ENCODE data around the gene SYNC. TPM values are rescaled to one million over a fixed set of nuclear protein-coding genes. Genes with fewer than 3 reads are reported as not detected.
"Not testable (repeated sequence)": the region's sequence is repeated elsewhere in the genome, so short reads cannot be mapped to it uniquely, and the experiment has no call there.

Gene SYNC
- total RNA-seq, 8 experiments from 2014 or later: 0.24 to 26.0 (median 0.49) TPM

DNA sequence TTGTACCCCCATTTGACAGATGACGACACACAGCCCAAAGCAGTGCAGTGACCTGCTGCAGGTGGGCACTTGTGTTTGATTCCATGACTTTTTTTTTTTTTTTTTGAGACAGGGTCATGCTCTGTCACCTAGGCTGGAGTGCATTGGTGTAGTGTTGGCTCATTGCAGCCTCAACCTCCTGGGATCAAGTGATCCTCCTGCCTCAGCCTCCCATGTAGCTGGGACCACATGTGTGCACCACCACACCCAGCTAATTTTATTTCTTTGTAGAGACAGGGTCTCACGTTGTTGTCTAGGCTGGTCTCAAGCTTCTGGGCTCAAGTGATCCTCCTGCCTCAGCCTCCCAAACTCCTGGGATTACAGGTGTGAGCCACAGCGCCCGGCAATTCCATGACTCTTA lies 14.9 kb upstream of the SYNC start:
- Histone ChIP-seq H3K4me3 (no peak overlapping the region), H3K4me1 (replicated peaks in 1 of 2) (peaks cover 16 to 20% of the 10 kb centered on the region in 2 donors), H3K27ac (peak overlapping the region in 1 of 2 donors; percentile 12)
- in situ Hi-C loops (cut with MboI; ENCODE audit: low pct_unique_long_range_greater_than_20kb in 2 of 9, low sequenced_read_pairs in 9 of 9, unreplicated experiment in 9 of 9): loop anchor here in 1 of 9 experiments (25.0 kb wide), 1 partner anchor 145 kb away; the partner anchor contains the start of gene FNDC5
- ATAC-seq (replicated peaks in 6 of 8): no peak
- 86 to 100% (median 92%) methylated on average over 1 to 4 of the region's 4 CpGs; no CpG with 5 or more reads in 5 of the 10 experiments for WGBS, 10 experiments

DNA sequence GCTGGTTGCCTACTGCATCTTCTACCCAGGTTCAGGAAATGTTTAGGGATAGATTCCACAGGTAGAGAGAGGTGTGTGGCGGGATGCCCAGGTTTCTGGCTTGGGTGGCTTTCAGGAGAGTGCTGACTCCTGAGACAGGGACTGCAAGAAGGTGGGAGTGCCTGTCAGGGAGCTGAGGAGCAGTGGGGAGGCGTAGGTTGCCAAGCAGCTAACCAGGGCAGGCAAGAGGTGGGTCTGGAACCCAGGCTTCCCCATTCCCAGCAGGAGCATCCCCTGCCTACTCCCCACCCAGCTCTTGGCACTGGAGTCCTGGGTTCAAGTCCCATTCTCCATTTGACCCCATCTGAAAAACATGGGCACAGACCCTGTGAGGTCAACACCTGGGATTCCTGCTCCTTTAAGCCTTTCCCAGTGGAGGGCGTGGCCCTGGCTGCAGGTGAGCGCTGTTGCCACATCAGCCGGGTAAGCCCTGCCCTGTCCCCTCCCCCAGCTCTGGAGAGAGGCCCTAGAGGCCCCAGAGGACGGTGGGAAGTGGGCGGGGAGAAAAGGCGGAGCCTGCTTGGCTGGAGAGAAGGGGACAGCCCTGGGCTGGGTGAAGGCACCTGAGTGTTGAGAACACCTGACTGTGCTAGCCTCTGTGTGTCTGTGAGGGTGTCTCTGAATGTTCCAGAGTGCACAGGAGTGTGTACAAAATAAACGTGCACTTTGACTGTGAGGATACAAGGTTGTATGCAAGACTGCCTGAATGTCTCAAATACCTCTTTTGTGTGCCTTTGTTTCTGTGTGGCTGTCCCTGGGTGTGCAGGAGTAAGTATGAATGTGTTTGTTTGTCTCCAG lies 14.0 kb upstream of the SYNC start:
- in situ Hi-C loops (cut with MboI; ENCODE audit: low pct_unique_long_range_greater_than_20kb in 2 of 9, low sequenced_read_pairs in 9 of 9, unreplicated experiment in 9 of 9): loop anchor here in 1 of 9 experiments (25.0 kb wide), 1 partner anchor 146 kb away; the partner anchor contains the start of gene FNDC5
- H3K4me1 ChIP-seq (replicated peaks in 1 of 2): peaks cover 11 to 13% of the 10 kb centered on the region in 2 donors
- H3K4me3 ChIP-seq: peak overlapping the region in 1 of 5 donors; percentile 18
- peak; percentile 20 to 98 (median 97) for ATAC-seq (replicated peaks in 6 of 8)
- WGBS, 10 experiments: 0 to 50% (median 11%) methylated on average over 1 to 7 of the region's 9 CpGs; no CpG with 5 or more reads in 4 of the 10 experiments
- peak overlapping the region in 1 of 2 donors; percentile 52 for H3K27ac ChIP-seq

DNA sequence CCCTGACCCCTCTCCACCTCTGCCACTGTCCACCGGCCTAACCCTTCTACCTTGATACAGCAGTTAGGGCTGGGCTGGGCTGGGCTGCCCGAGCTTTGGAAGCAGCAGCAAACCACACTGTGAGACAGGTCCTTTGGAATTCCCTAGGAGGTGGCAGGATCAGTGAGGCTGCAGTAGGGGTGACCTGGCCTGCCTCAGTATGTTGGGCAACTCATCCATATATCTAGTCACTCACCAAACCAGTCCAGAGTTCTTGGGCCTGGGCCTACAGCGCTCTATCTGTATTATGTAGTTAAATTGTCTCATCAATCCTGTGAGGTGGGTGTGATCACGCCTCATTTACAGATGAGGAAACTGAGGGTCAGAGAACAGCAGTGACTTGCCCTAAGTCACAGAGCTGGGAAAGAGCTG lies 13.3 kb upstream of the SYNC start:
- 87 to 100% (median 99%) methylated on average over 1 to 4 of the region's 4 CpGs; no CpG with 5 or more reads in 6 of the 10 experiments for WGBS, 10 experiments
- ATAC-seq (replicated peaks in 6 of 8): no peak
- in situ Hi-C loops (cut with MboI; ENCODE audit: low pct_unique_long_range_greater_than_20kb in 2 of 9, low sequenced_read_pairs in 9 of 9, unreplicated experiment in 9 of 9): loop anchor here in 1 of 9 experiments (25.0 kb wide), 1 partner anchor 146 kb away; the partner anchor contains the start of gene FNDC5

GRCh38 chr1:32714277-32714676 lies 11.7 kb upstream of the SYNC start:
- no peak overlapping the region for H3K27ac ChIP-seq
- ATAC-seq (replicated peaks in 6 of 8): no peak
- in situ Hi-C loops (cut with MboI; ENCODE audit: low pct_unique_long_range_greater_than_20kb in 2 of 9, low sequenced_read_pairs in 9 of 9, unreplicated experiment in 9 of 9): loop anchor here in 1 of 9 experiments (25.0 kb wide), 1 partner anchor 148 kb away; the partner anchor contains the start of gene FNDC5
- whole genome bisulfite sequencing, 10 experiments: 66 to 100% (median 80%) methylated on average over 1 to 4 of the region's 4 CpGs; no CpG with 5 or more reads in 4 of the 10 experiments
- no peak overlapping the region for H3K4me3 ChIP-seq
- H3K4me1 ChIP-seq (replicated peaks in 1 of 2): peaks cover 11 to 18% of the 10 kb centered on the region in 2 donors

More for the DNA sequence above, 13.3 kb upstream of the SYNC start:
- H3K27ac ChIP-seq: no peak overlapping the region
- H3K4me1 ChIP-seq (replicated peaks in 1 of 2): peaks cover 11 to 13% of the 10 kb centered on the region in 2 donors
- no peak overlapping the region for H3K4me3 ChIP-seq

GRCh38 chr1:32713081-32713480 lies 10.5 kb upstream of the SYNC start:
- peaks cover 11 to 18% of the 10 kb centered on the region in 2 donors for H3K4me1 ChIP-seq (replicated peaks in 1 of 2)
- in situ Hi-C loops (cut with MboI; ENCODE audit: low pct_unique_long_range_greater_than_20kb in 2 of 9, low sequenced_read_pairs in 9 of 9, unreplicated experiment in 9 of 9): loop anchor here in 1 of 9 experiments (25.0 kb wide), 1 partner anchor 149 kb away; the partner anchor contains the start of gene FNDC5
- 84 to 100% (median 90%) methylated on average over 1 to 10 of the region's 10 CpGs; no CpG with 5 or more reads in 2 of the 10 experiments for WGBS, 10 experiments
- H3K4me3 ChIP-seq: no peak overlapping the region
- no peak for ATAC-seq (replicated peaks in 6 of 8)
- no peak overlapping the region for H3K27ac ChIP-seq

- WGBS, 10 experiments: 40 to 100% (median 90%) methylated on average over 1 to 4 of the region's 4 CpGs
- ATAC-seq (replicated peaks in 6 of 8); H3K27ac ChIP-seq; H3K4me3 ChIP-seq; H3K4me1 ChIP-seq (replicated peaks in 1 of 2): not testable (repeated sequence)
- in situ Hi-C loops (cut with MboI; ENCODE audit: low pct_unique_long_range_greater_than_20kb in 2 of 9, low sequenced_read_pairs in 9 of 9, unreplicated experiment in 9 of 9): loop anchor here in 1 of 9 experiments (25.0 kb wide), 1 partner anchor 151 kb away; the partner anchor contains the start of gene FNDC5
These were observed 8.7 kb upstream of the SYNC start for GRCh38 chr1:32711221-32711620.

- H3K4me3 ChIP-seq: no peak overlapping the region
- in situ Hi-C loops (cut with MboI; ENCODE audit: low pct_unique_long_range_greater_than_20kb in 2 of 9, low sequenced_read_pairs in 9 of 9, unreplicated experiment in 9 of 9): loop anchor here in 1 of 9 experiments (25.0 kb wide), 1 partner anchor 153 kb away; the partner anchor contains the start of gene FNDC5
- H3K27ac ChIP-seq: no peak overlapping the region
- 30 to 100% (median 88%) methylated on average over 1 to 3 of the region's 5 CpGs; no CpG with 5 or more reads in 5 of the 10 experiments for WGBS, 10 experiments
- H3K4me1 ChIP-seq (replicated peaks in 1 of 2): peaks cover 0 to 5% of the 10 kb centered on the region in 2 donors
- ATAC-seq (replicated peaks in 6 of 8): no peak
These were observed 6.9 kb upstream of the SYNC start for GRCh38 chr1:32709476-32709875.

- Histone ChIP-seq H3K27ac (no peak overlapping the region), H3K4me3 (no peak overlapping the region), H3K4me1 (replicated peaks in 1 of 2) (peaks cover 0 to 5% of the 10 kb centered on the region in 2 donors)
- in situ Hi-C loops (cut with MboI; ENCODE audit: low pct_unique_long_range_greater_than_20kb in 2 of 9, low sequenced_read_pairs in 9 of 9, unreplicated experiment in 9 of 9): loop anchor here in 1 of 9 experiments (25.0 kb wide), 1 partner anchor 153 kb away; the partner anchor contains the start of gene FNDC5
- ATAC-seq (replicated peaks in 6 of 8): no peak
- WGBS, 10 experiments: 75 to 100% (median 100%) methylated on average over 1 to 2 of the region's 2 CpGs; no CpG with 5 or more reads in 7 of the 10 experiments
These were observed 6.5 kb upstream of the SYNC start for GRCh38 chr1:32709075-32709474.

GRCh38 chr1:32706491-32706890 lies 3.9 kb upstream of the SYNC start:
- H3K4me3 ChIP-seq: no peak overlapping the region
- WGBS, 10 experiments: 44 to 86% (median 57%) methylated on average over 1 of the region's 1 CpG; no CpG with 5 or more reads in 4 of the 10 experiments
- no peak overlapping the region for H3K27ac ChIP-seq
- H3K4me1 ChIP-seq (replicated peaks in 1 of 2): peaks cover 12 to 24% of the 10 kb centered on the region in 2 donors
- in situ Hi-C loops (cut with MboI; ENCODE audit: low pct_unique_long_range_greater_than_20kb in 2 of 9, low sequenced_read_pairs in 9 of 9, unreplicated experiment in 9 of 9): loop anchor here in 1 of 9 experiments (25.0 kb wide), 1 partner anchor 156 kb away; the partner anchor contains the start of gene FNDC5
- ATAC-seq (replicated peaks in 6 of 8): peak in 1 of 8 experiments; percentile 57

GRCh38 chr1:32705516-32705915 lies 2.9 kb upstream of the SYNC start:
- H3K27ac ChIP-seq: no peak overlapping the region
- no peak for ATAC-seq (replicated peaks in 6 of 8)
- in situ Hi-C loops (cut with MboI; ENCODE audit: low pct_unique_long_range_greater_than_20kb in 2 of 9, low sequenced_read_pairs in 9 of 9, unreplicated experiment in 9 of 9): loop anchor here in 1 of 9 experiments (25.0 kb wide), 1 partner anchor 157 kb away; the partner anchor contains the start of gene FNDC5
- peaks cover 12 to 25% of the 10 kb centered on the region in 2 donors for H3K4me1 ChIP-seq (replicated peaks in 1 of 2)
- no peak overlapping the region for H3K4me3 ChIP-seq
- WGBS, 10 experiments: 84 to 100% (median 89%) methylated on average over 2 to 7 of the region's 7 CpGs; no CpG with 5 or more reads in 3 of the 10 experiments

DNA sequence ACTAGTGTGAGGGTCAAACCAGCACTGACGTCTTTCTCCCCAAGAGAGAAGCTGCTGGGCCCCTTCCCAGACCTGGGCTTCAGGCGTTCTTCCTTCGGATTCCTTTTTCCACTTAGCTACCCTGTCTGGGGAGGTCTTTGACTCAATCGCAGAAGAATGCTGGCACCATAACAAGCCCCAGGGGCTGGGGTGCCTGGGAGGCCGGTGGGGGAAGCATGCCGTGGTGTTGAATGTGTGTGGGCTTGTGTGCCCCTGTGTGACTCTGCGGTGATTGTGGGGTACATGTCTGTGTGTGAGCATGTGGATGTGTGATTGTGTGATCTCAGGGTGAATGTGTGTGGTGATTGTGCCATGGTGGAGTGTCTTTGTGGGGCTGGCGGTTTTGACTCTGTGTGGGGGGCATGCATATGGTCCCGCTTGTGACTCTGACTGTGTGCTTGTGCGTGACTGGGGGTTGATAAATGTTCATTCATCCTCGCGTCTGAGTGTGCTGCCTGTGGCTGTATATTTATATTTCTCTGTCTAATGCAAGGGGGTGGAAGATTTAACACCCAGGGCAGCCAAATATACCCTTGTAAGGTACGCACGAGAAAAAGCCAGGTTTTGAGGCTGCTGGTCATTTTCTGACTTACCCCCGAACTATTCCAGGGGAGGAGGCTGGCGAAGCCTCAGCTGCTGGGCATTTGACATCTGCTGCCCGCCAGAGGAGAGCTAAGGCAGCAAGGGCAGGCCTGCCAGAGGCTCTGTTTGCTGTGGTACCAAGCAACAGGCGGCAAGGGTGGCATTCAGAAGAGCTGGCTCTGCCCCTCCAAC lies 1.1 kb upstream of the SYNC start:
- WGBS, 10 experiments: 63 to 100% (median 76%) methylated on average over 1 to 17 of the region's 18 CpGs; no CpG with 5 or more reads in 4 of the 10 experiments
- H3K27ac ChIP-seq: no peak overlapping the region
- H3K4me3 ChIP-seq: peak overlapping the region in 1 of 5 donors; percentile 39
- in situ Hi-C loops (cut with MboI; ENCODE audit: low pct_unique_long_range_greater_than_20kb in 2 of 9, low sequenced_read_pairs in 9 of 9, unreplicated experiment in 9 of 9): loop anchor here in 1 of 9 experiments (25.0 kb wide), 1 partner anchor 159 kb away; the partner anchor contains the start of gene FNDC5
- peaks cover 12 to 21% of the 10 kb centered on the region in 2 donors for H3K4me1 ChIP-seq (replicated peaks in 1 of 2)
- ATAC-seq (replicated peaks in 6 of 8): peak; percentile 8 to 56 (median 22)
